Hepatocyte (in vitro differentiated cells): ENCODE measurements around the gene MKRN2OS. TPM values are rescaled to one million over a fixed set of nuclear protein-coding genes. Genes with fewer than 3 reads are reported as not detected.
"Not testable (repeated sequence)": the region's sequence is repeated elsewhere in the genome, so short reads cannot be mapped to it uniquely, and the experiment has no call there.

Source experiments
- DNase-seq: peaks from one replicate; pipeline ENCODE4 v3.0.0-alpha.2; 2016; ENCODE audit warnings: low spot score
- H2AFZ ChIP-seq: fragments of 200-600 bp; sonication (generic); 2 replicates; pipeline ENCODE4 v1.6.0; 2016; ENCODE audit warnings: antibody characterized with exemption, mild to moderate bottlenecking
- H3K27ac ChIP-seq: fragments of 200-600 bp; sonication (generic); 2 replicates; pipeline ENCODE4 v1.5.1; 2016; ENCODE audit warnings: mild to moderate bottlenecking
- H3K27me3 ChIP-seq: fragments of 200-600 bp; sonication (generic); 2 replicates; pipeline ENCODE4 v1.6.1; 2016
- H3K36me3 ChIP-seq: fragments of 200-600 bp; sonication (generic); replicated peaks from 2 replicates; pipeline ENCODE4 v1.5.1; 2016; ENCODE audit warnings: low read depth; ENCODE audit not compliant: insufficient read depth
- H3K4me1 ChIP-seq: fragments of 200-600 bp; sonication (generic); 2 replicates; pipeline ENCODE4 v1.5.1; 2016; ENCODE audit warnings: mild to moderate bottlenecking, moderate library complexity; ENCODE audit not compliant: insufficient read depth
- H3K4me2 ChIP-seq: fragments of 200-600 bp; sonication (generic); 2 replicates; pipeline ENCODE4 v1.6.0; 2016
- H3K4me3 ChIP-seq: fragments of 200-600 bp; sonication (generic); 2 replicates; pipeline ENCODE4 v1.5.1; 2016; ENCODE audit warnings: mild to moderate bottlenecking
- H3K79me2 ChIP-seq: fragments of 200-600 bp; sonication (generic); 2 replicates; pipeline ENCODE4 v1.6.0; 2017; ENCODE audit warnings: mild to moderate bottlenecking
- H3K9me2 ChIP-seq: fragments of 200-600 bp; sonication (generic); replicated peaks from 2 replicates; pipeline ENCODE4 v1.6.0; 2017; ENCODE audit warnings: mild to moderate bottlenecking; ENCODE audit not compliant: insufficient read depth
- H3K9me3 ChIP-seq: fragments of 200-600 bp; sonication (generic); 2 replicates; pipeline ENCODE4 v1.5.1; 2016; ENCODE audit warnings: low read depth, mild to moderate bottlenecking
- H4K20me1 ChIP-seq: fragments of 200-600 bp; sonication (generic); 2 replicates; pipeline ENCODE4 v1.6.0; 2016; ENCODE audit warnings: mild to moderate bottlenecking; ENCODE audit not compliant: insufficient read depth, poor library complexity, severe bottlenecking
- CTCF ChIP-seq: fragments of 200-600 bp; sonication (generic); IDR thresholded peaks from 2 replicates; pipeline ENCODE4 v1.5.1; 2016; ENCODE audit warnings: antibody characterized with exemption, mild to moderate bottlenecking; ENCODE audit not compliant: poor library complexity
- EZH2 ChIP-seq: fragments of 200-600 bp; sonication (generic); IDR thresholded peaks from 2 replicates; pipeline ENCODE4 v1.6.1; 2016; ENCODE audit warnings: antibody characterized with exemption, mild to moderate bottlenecking, borderline replicate concordance
- EZH2phosphoT487 ChIP-seq: fragments of 200-600 bp; sonication (generic); IDR thresholded peaks from one replicate; pipeline ENCODE4 v1.6.1; 2018; ENCODE audit warnings: antibody characterized with exemption, mild to moderate bottlenecking, low read depth, moderate library complexity; ENCODE audit not compliant: unreplicated experiment, severe bottlenecking
- WGBS: methylation state at CpG from one replicate; pipeline ENCODE4 v1.1.6; 2016; ENCODE audit warnings: low lambda C conversion rate; ENCODE audit errors: missing lambda C conversion rate; 5-methylcytosine and 5-hydroxymethylcytosine counted together
- polyA plus RNA-seq: library from polyadenylated mRNA; unstranded; fragments of >200 nt; fragmentation: Nextera tagmentation; extraction: Ambion mirVana; gene quantifications from 2 replicates; pipeline ENCODE4 v1.2.1, GENCODE V29; 2016
- total RNA-seq: library from RNA; depleted of rRNA; stranded (reverse); fragments of >200 nt; gene quantifications from 2 replicates; pipeline ENCODE4 v1.2.3, GENCODE V29; 2014

Gene MKRN2OS
- total and polyA plus RNA-seq, 2 experiments from 2014 or later = 3.0 to 3.3 TPM

GRCh38 chr3:12544652-12545472, 437 bp downstream of the MKRN2OS start:
- WGBS = 55% methylated on average over 11 of the region's 11 CpGs
- TF ChIP-seq CTCF (no peak), EZH2phosphoT487 (no peak), EZH2 (no peak)
- Histone ChIP-seq H3K4me1 (no peaks in the 10 kb centered on the region), H3K36me3 (no peaks in the 10 kb centered on the region), H3K9me3 (no peaks in the 10 kb centered on the region), H3K27ac (peak overlapping the region; percentile 74), H4K20me1 (no peaks in the 10 kb centered on the region), H3K27me3 (no peaks in the 10 kb centered on the region), H2AFZ (peak overlapping the region; percentile 30), H3K4me3 (peak overlapping the region; percentile 9), H3K9me2 (no peaks in the 10 kb centered on the region), H3K4me2 (peak overlapping the region; percentile 73), H3K79me2 (no peaks in the 10 kb centered on the region)
- DNase-seq = no peak

GRCh38 chr3:12543497-12543896, 1.8 kb downstream of the MKRN2OS start:
- not testable (repeated sequence) for H2AFZ ChIP-seq, H4K20me1 ChIP-seq, DNase-seq, H3K9me2 ChIP-seq, H3K9me3 ChIP-seq, H3K79me2 ChIP-seq, H3K27me3 ChIP-seq, H3K27ac ChIP-seq, H3K36me3 ChIP-seq, H3K4me1 ChIP-seq, H3K4me2 ChIP-seq, H3K4me3 ChIP-seq
- WGBS = 96% methylated on average over 12 of the region's 12 CpGs

GRCh38 chr3:12541625-12542024, 3.7 kb downstream of the MKRN2OS start:
- no peaks in the 10 kb centered on the region for H3K9me2 ChIP-seq

More at GRCh38 chr3:12541625-12542024, 3.7 kb downstream of the MKRN2OS start:
- 67% methylated on average over 8 of the region's 8 CpGs for WGBS
- Histone ChIP-seq H3K9me3 (no peaks in the 10 kb centered on the region), H3K4me1 (no peaks in the 10 kb centered on the region), H3K36me3 (no peaks in the 10 kb centered on the region), H4K20me1 (no peaks in the 10 kb centered on the region), H3K4me3 (no peak overlapping the region), H2AFZ (no peak overlapping the region), H3K27me3 (no peaks in the 10 kb centered on the region), H3K4me2 (no peak overlapping the region), H3K79me2 (no peaks in the 10 kb centered on the region), H3K27ac (no peak overlapping the region)
- DNase-seq = peak; percentile 30
- TF ChIP-seq EZH2phosphoT487 = no peak
- TF ChIP-seq CTCF = no peak
- no peak for TF ChIP-seq EZH2
